Measurements from ENCODE around the gene KLK14.

The KLK14 gene

GRCh38 chr19:51102991-51103390 lies 20.3 kb upstream of the KLK14 start:
- no peak for DNase-seq (ENCODE audit: low read depth)
- no peak for TF ChIP-seq CTCF (IDR thresholded peaks at IDR 0.05; ENCODE audit: control insufficient read depth, insufficient read depth, low read depth, low read length, missing control alignments)
- H3K4me3 ChIP-seq (ENCODE audit: control insufficient read depth, low read depth, low read length): no peak overlapping the region

GRCh38 chr19:51101171-51101865 lies 18.6 kb upstream of the KLK14 start:
- H3K4me3 ChIP-seq (ENCODE audit: control insufficient read depth, low read depth, low read length): no peak overlapping the region
- DNase-seq (ENCODE audit: low read depth): no peak
- no peak for TF ChIP-seq CTCF (IDR thresholded peaks at IDR 0.05; ENCODE audit: control insufficient read depth, insufficient read depth, low read depth, low read length, missing control alignments)

- no peak for TF ChIP-seq CTCF (IDR thresholded peaks at IDR 0.05; ENCODE audit: control insufficient read depth, insufficient read depth, low read depth, low read length, missing control alignments)
- no peak overlapping the region for H3K4me3 ChIP-seq (ENCODE audit: control insufficient read depth, low read depth, low read length)
These were observed 17.9 kb upstream of the KLK14 start for GRCh38 chr19:51100601-51101000.

GRCh38 chr19:51099047-51099382 lies 16.3 kb upstream of the KLK14 start:
- TF ChIP-seq CTCF (IDR thresholded peaks at IDR 0.05; ENCODE audit: control insufficient read depth, insufficient read depth, low read depth, low read length, missing control alignments): no peak
- no peak overlapping the region for H3K4me3 ChIP-seq (ENCODE audit: control insufficient read depth, low read depth, low read length)

More at GRCh38 chr19:51100601-51101000, 17.9 kb upstream of the KLK14 start:
- no peak for DNase-seq (ENCODE audit: low read depth)

GRCh38 chr19:51098365-51099046 lies 15.8 kb upstream of the KLK14 start:
- TF ChIP-seq CTCF (IDR thresholded peaks at IDR 0.05; ENCODE audit: control insufficient read depth, insufficient read depth, low read depth, low read length, missing control alignments): no peak
- DNase-seq (ENCODE audit: low read depth): no peak
- H3K4me3 ChIP-seq (ENCODE audit: control insufficient read depth, low read depth, low read length): no peak overlapping the region

More at GRCh38 chr19:51099047-51099382, 16.3 kb upstream of the KLK14 start:
- no peak for DNase-seq (ENCODE audit: low read depth)

GRCh38 chr19:51097796-51098195 lies 15.1 kb upstream of the KLK14 start:
- H3K4me3 ChIP-seq (ENCODE audit: control insufficient read depth, low read depth, low read length): no peak overlapping the region
- no peak for DNase-seq (ENCODE audit: low read depth)
- TF ChIP-seq CTCF (IDR thresholded peaks at IDR 0.05; ENCODE audit: control insufficient read depth, insufficient read depth, low read depth, low read length, missing control alignments): no peak
